HepG2 (cell line): ENCODE data around the gene TMEM19. TPM values are rescaled to one million over a fixed set of nuclear protein-coding genes. Genes with fewer than 3 reads are reported as not detected.

Experiments
- CTCF ChIP-seq: sonication (generic); formaldehyde crosslinking; IDR thresholded peaks from 2 replicates; pipeline ENCODE4 v1.5.0; 2020; ENCODE audit warnings: mild to moderate bottlenecking, missing genetic modification reagents, moderate library complexity
- FIP1L1 ChIP-seq: fragments of 200-400 bp; formaldehyde crosslinking; IDR thresholded peaks from 2 replicates; pipeline ENCODE4 v1.6.1; 2018; ENCODE audit warnings: low read depth, mild to moderate bottlenecking, low read length, moderate library complexity, borderline replicate concordance; ENCODE audit not compliant: insufficient read depth
- HMG20A ChIP-seq: IDR thresholded peaks from 2 replicates; pipeline ENCODE4 v1.6.1; 2016; ENCODE audit warnings: borderline replicate concordance
- MLLT10 ChIP-seq: sonication (generic); formaldehyde crosslinking; IDR thresholded peaks from 2 replicates; pipeline ENCODE4 v1.4.0; 2020; ENCODE audit warnings: missing genetic modification reagents
- NR3C1 ChIP-seq: sonication (generic); formaldehyde crosslinking; IDR thresholded peaks from 2 replicates; pipeline ENCODE4 v1.4.0; 2020; ENCODE audit warnings: missing genetic modification reagents
- PAF1 ChIP-seq: IDR thresholded peaks from 2 replicates; pipeline ENCODE4 v1.6.1; 2016; ENCODE audit warnings: missing genetic modification reagents, missing compliant biosample characterization
- PBX2 ChIP-seq: IDR thresholded peaks from 2 replicates; pipeline ENCODE4 v1.6.1; 2016; ENCODE audit warnings: control low read depth
- POLR2AphosphoS2 ChIP-seq: IDR thresholded peaks from 2 replicates; pipeline ENCODE4 v1.6.1; 2011; ENCODE audit warnings: low read depth, low read length, improper control_type of control experiment
- RBFOX2 ChIP-seq: fragments of 200-400 bp; formaldehyde crosslinking; IDR thresholded peaks from 2 replicates; pipeline ENCODE4 v1.6.1; 2017; ENCODE audit warnings: low read depth, mild to moderate bottlenecking, low read length
- RFX5 ChIP-seq: IDR thresholded peaks from 2 replicates; pipeline ENCODE4 v1.6.1; 2011; ENCODE audit warnings: low read depth, low read length, improper control_type of control experiment
- SMAD9 ChIP-seq: sonication (generic); formaldehyde crosslinking; IDR thresholded peaks from 2 replicates; pipeline ENCODE4 v1.5.1; 2020; ENCODE audit warnings: mild to moderate bottlenecking, missing genetic modification reagents
- TEAD2 ChIP-seq: sonication (generic); formaldehyde crosslinking; IDR thresholded peaks from 2 replicates; pipeline ENCODE4 v1.9.0; 2021; ENCODE audit warnings: missing genetic modification reagents
- TOPORS ChIP-seq: sonication (generic); formaldehyde crosslinking; IDR thresholded peaks from 2 replicates; pipeline ENCODE4 v1.8.0; 2023; ENCODE audit warnings: mild to moderate bottlenecking, missing genetic modification reagents
- ZFAT ChIP-seq: sonication (generic); formaldehyde crosslinking; conservative IDR thresholded peaks from 2 replicates; pipeline ENCODE4 v1.8.1; 2023; ENCODE audit warnings: missing genetic modification reagents, inconsistent platforms
- ZNF224 ChIP-seq: sonication (generic); formaldehyde crosslinking; IDR thresholded peaks from 2 replicates; pipeline ENCODE4 v1.5.0; 2020; ENCODE audit warnings: mild to moderate bottlenecking, missing genetic modification reagents
- ZNF33A ChIP-seq: sonication (generic); formaldehyde crosslinking; IDR thresholded peaks from 2 replicates; pipeline ENCODE4 v1.5.1; 2020; ENCODE audit warnings: missing genetic modification reagents, mild to moderate bottlenecking, moderate library complexity, borderline replicate concordance
- ZNF468 ChIP-seq: sonication (generic); formaldehyde crosslinking; IDR thresholded peaks from 2 replicates; pipeline ENCODE4 v1.8.0; 2022; ENCODE audit warnings: mild to moderate bottlenecking, moderate library complexity, missing genetic modification reagents
- ZNF484 ChIP-seq: sonication (generic); formaldehyde crosslinking; IDR thresholded peaks from 2 replicates; pipeline ENCODE4 v1.5.1; 2020; ENCODE audit warnings: mild to moderate bottlenecking, low read depth, missing genetic modification reagents, borderline replicate concordance
- ZNF496 ChIP-seq: sonication (generic); formaldehyde crosslinking; IDR thresholded peaks from 2 replicates; pipeline ENCODE4 v1.8.1; 2023; ENCODE audit warnings: mild to moderate bottlenecking, moderate library complexity, missing genetic modification reagents; ENCODE audit not compliant: insufficient replicate concordance
- ZNF543 ChIP-seq: sonication (generic); formaldehyde crosslinking; IDR thresholded peaks from 2 replicates; pipeline ENCODE4 v1.4.0; 2020; ENCODE audit warnings: mild to moderate bottlenecking, missing genetic modification reagents
- ZNF644 ChIP-seq: IDR thresholded peaks from 2 replicates; pipeline ENCODE4 v1.6.1; 2016; ENCODE audit warnings: low read depth
- ZNF816 ChIP-seq: sonication (generic); formaldehyde crosslinking; IDR thresholded peaks from 2 replicates; pipeline ENCODE4 v1.8.0; 2022; ENCODE audit warnings: missing genetic modification reagents, mild to moderate bottlenecking, borderline replicate concordance
- polyA plus RNA-seq, 8 experiments: library from polyadenylated mRNA; depleted of rRNA in 3 of 8; stranded (reverse) in 7 of 8; unstranded in 1 of 8; fragments of >200 nt; fragmentation: Illumina TruSeq in 4 of 8; extraction: Trizol in 4 of 8; gene quantifications; 2 replicates each; pipeline versions ENCODE4 v1.2.1 to v1.2.3, GENCODE V29; 2011 to 2016; ENCODE audit warnings: low read depth in 4 of 8, missing spikeins in 1 of 8, mixed read lengths in 1 of 8; ENCODE audit not compliant: insufficient read depth in 1 of 8
- total RNA-seq, 5 experiments: library from RNA; depleted of rRNA; stranded (reverse); fragments of >200 nt; fragmentation: Illumina TruSeq; extraction: Trizol; gene quantifications; 2 replicates each; pipeline ENCODE4 v1.2.3, GENCODE V29; 2016; ENCODE audit warnings: low read depth in 1 of 5
- TF ChIP-seq, protein P1 (sequence below): sonication (generic); formaldehyde crosslinking; conservative IDR thresholded peaks from 2 replicates; pipeline ENCODE4 v1.8.0; 2022; ENCODE audit warnings: missing genetic modification reagents
- TF ChIP-seq, protein P2 (sequence below): sonication (generic); formaldehyde crosslinking; IDR thresholded peaks from 2 replicates; pipeline ENCODE4 v1.8.0; 2022; ENCODE audit warnings: missing genetic modification reagents, mild to moderate bottlenecking, moderate library complexity, borderline replicate concordance

Gene TMEM19
- total and polyA plus RNA-seq, 2 of the 13 experiments (the other 11 are each of a cell fraction or from before 2014, with no cell fraction given) = 16.9 to 22.5 TPM

DNA sequence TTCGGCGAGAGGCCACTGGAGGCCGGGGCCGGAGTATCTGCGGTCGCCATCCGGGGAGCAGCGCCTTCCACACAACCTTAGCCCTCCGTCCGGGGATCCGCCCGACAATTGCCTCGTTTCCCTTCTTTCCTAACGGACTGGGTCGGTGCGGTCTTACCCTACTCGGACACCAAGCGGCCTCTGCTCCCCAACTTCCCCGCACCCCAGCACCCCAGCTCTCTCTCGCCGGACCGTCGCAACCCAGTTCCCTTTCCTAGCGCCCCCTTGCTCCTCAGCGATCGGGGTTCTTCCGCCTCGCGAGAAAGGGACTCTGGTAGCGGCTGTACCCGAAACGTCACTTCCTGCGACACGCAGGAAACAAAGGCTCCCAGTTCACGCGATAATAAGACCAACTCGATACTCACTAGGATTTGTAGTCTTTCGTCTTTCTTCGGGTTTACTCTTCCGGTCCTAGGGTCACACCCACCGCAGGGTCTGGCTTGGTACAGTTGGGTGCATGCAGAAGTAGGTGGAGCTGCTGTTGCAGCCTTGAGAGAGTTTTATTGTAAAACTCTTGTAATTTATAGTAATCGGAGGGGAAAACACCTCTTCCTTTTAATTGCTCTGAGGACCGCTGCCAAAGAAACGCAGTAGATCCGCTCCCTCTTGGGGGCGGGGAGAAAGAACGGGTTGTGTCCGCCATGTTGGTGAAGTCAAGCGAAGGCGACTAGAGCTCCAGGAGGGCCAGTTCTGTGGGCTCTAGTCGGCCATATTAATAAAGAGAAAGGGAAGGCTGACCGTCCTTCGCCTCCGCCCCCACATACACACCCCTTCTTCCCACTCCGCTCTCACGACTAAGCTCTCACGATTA lies 22.1 kb upstream of the TMEM19 start, which contains the start of the genes THAP2 and ZFC3H1 (continued):
- TF ChIP-seq PBX2 (CRISPR knock-in tag) = no peak
- TF ChIP-seq ZFAT (CRISPR knock-in tag) = no peak
- TF ChIP-seq SMAD9 (CRISPR knock-in tag) = 0 out of 2 replicates have a peak, but pooled peaks have one; percentile 28
- TF ChIP-seq, protein P1, sequence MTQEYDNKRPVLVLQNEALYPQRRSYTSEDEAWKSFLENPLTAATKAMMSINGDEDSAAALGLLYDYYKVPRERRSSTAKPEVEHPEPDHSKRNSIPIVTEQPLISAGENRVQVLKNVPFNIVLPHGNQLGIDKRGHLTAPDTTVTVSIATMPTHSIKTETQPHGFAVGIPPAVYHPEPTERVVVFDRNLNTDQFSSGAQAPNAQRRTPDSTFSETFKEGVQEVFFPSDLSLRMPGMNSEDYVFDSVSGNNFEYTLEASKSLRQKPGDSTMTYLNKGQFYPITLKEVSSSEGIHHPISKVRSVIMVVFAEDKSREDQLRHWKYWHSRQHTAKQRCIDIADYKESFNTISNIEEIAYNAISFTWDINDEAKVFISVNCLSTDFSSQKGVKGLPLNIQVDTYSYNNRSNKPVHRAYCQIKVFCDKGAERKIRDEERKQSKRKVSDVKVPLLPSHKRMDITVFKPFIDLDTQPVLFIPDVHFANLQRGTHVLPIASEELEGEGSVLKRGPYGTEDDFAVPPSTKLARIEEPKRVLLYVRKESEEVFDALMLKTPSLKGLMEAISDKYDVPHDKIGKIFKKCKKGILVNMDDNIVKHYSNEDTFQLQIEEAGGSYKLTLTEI = no peak
- TF ChIP-seq POLR2AphosphoS2 = 0 out of 2 replicates have a peak, but pooled peaks have one; percentile 71
- TF ChIP-seq ZNF224 (CRISPR knock-in tag) = no peak; the same call in 1 of the 2 replicates
- no peak for TF ChIP-seq TOPORS (CRISPR knock-in tag)
- TF ChIP-seq RFX5 = no peak
- no peak for TF ChIP-seq ZNF33A (CRISPR knock-in tag)
- TF ChIP-seq ZNF543 (CRISPR knock-in tag) = 0 out of 2 replicates have a peak, but pooled peaks have one; percentile 2
- no peak for TF ChIP-seq ZNF468 (CRISPR knock-in tag)
- TF ChIP-seq NR3C1 (CRISPR knock-in tag) = no peak
- TF ChIP-seq RBFOX2 = peak; percentile 58
- TF ChIP-seq TEAD2 (CRISPR knock-in tag) = no peak
- no peak for TF ChIP-seq FIP1L1
- TF ChIP-seq, protein P2, sequence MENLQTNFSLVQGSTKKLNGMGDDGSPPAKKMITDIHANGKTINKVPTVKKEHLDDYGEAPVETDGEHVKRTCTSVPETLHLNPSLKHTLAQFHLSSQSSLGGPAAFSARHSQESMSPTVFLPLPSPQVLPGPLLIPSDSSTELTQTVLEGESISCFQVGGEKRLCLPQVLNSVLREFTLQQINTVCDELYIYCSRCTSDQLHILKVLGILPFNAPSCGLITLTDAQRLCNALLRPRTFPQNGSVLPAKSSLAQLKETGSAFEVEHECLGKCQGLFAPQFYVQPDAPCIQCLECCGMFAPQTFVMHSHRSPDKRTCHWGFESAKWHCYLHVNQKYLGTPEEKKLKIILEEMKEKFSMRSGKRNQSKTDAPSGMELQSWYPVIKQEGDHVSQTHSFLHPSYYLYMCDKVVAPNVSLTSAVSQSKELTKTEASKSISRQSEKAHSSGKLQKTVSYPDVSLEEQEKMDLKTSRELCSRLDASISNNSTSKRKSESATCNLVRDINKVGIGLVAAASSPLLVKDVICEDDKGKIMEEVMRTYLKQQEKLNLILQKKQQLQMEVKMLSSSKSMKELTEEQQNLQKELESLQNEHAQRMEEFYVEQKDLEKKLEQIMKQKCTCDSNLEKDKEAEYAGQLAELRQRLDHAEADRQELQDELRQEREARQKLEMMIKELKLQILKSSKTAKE (CRISPR knock-in tag) = peak; percentile 42; the same call in 1 of the 2 replicates
- TF ChIP-seq MLLT10 (CRISPR knock-in tag) = no peak
- TF ChIP-seq CTCF (CRISPR knock-in tag) = peak; percentile 74
- TF ChIP-seq ZNF484 (CRISPR knock-in tag) = no peak
- no peak for TF ChIP-seq ZNF496 (CRISPR knock-in tag)
- TF ChIP-seq PAF1 = no peak
- TF ChIP-seq ZNF816 (CRISPR knock-in tag) = no peak
- TF ChIP-seq HMG20A = no peak
- no peak for TF ChIP-seq ZNF644 (CRISPR knock-in tag)
